Nucleus accumbens (tissue), 56 donors: ENCODE measurements around the gene VPS16.
"Not testable (repeated sequence)": the region's sequence is repeated elsewhere in the genome, so short reads cannot be mapped to it uniquely, and the experiment has no call there.

ENCODE experiments used
- DNase-seq, 56 donors: peaks; one replicate each; lab custom pipeline; 2025; lab: John Stamatoyannopoulos, UW

VPS16 gene

GRCh38 chr20:2831206-2831605 is 9.3 kb upstream of the VPS16 start:
- DNase-seq = not testable (repeated sequence)

- no peak for DNase-seq
Measured at GRCh38 chr20:2833761-2834160, 6.8 kb upstream of the VPS16 start.

DNA sequence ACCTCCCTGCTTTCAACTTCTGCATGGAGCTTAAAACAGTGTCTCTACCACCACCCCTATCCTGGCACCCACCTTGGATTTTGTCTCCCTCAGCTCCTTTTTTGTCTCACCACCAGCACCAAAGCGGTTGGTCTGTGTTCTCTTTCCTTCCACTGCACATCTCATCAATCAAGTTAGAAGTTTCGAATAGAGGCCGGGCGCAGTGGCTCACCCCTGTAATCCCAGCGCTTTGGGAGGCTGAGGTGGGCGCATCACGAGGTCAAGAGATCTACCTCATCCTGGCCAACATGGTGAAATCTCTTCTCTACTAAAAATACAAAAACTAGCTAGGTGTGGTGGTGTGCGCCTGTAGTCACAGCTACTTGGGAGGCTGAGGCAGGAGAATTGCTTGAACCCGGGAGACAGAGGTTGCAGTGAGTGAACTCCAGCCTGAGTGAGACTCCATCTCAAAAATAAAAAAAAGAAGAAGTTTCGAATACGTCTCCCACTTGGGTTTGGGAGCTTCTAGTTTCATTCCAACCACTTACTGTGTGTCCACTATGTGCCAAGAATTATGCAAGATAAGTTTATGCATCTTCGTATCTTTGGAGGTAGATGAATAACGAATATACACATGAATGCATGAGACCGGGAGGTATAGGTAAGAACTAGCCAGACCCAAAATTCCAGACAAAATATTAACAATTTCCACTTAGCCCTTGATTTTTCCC is 6.0 kb upstream of the VPS16 start:
- no peak for DNase-seq

DNA sequence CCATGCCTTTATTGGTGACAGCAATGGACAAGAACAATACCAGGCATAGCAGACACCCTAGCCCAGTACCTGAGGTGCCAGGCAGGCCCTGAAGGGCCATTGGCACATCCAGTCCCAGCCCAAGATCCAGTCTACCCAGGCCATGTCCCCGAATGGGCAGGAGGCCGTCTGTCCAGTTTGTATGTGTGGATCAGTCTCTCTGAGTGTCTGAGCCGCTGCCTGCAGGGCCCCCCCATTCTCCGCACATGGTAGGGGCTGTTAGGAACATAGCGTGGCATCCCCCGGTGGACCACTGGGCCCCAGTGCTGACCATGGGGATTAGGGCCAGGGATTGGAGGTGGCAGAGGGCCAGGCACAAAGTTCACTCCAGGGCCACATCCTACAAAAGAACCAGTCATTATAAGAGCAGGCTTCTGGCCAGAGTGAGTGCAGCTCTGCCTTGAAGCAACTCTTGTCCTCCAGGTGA is 5.2 kb upstream of the VPS16 start:
- DNase-seq = no peak

DNA sequence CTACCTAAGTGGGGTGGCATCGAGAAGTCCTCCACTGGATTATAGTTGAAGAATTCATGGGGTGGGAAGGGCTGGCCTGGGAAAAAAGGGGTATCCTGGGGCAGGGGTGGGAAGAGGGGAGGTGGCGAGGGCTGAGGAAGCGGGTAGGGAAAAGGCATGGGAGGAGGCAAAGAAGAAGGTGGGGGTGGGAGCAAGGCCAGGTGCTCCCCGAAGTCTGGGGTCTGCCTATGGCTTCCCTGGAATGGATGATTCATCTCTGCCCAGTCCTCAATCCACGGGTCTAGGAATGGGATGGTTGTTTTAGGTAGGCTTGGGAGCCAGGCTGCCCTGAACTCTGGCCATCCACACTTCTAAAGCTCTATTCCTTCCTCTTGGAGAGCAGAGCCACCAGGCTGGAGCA is 4.5 kb upstream of the VPS16 start:
- DNase-seq = no peak

DNA sequence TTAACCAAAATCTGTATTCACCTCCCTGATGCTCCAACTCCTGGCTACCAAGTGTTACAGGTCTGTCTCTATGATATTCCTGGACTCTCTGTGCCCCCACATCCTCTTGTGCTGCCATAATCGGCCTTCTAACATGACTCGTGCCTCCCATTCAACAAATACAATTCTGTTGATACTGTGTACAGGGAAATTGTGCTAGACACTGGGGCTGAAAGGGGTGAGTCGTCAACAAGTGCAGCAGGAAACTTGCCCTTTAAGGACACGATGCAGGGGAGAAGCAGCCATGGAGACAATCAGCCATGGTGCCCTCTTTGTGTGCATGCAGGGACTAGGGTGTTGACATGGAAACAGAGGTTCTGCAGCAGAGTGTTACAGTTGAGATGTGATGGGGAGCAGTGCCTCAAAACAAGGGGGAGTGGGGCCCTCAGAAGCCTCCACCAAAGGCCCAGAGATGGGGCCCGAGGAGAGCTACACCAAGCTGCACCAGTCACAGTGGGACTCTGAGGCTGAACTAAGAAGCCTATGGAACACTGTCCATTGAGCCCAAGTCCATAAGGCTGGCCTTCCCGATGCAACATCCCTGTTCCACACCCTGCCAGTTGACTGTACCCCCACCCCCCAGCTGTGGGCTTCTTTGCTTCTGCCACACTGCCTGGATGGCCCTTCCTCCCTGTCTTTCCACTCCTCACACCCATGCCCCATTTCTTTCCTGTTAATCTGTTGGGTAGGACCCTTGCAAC is 3.2 kb upstream of the VPS16 start:
- DNase-seq = no peak

DNA sequence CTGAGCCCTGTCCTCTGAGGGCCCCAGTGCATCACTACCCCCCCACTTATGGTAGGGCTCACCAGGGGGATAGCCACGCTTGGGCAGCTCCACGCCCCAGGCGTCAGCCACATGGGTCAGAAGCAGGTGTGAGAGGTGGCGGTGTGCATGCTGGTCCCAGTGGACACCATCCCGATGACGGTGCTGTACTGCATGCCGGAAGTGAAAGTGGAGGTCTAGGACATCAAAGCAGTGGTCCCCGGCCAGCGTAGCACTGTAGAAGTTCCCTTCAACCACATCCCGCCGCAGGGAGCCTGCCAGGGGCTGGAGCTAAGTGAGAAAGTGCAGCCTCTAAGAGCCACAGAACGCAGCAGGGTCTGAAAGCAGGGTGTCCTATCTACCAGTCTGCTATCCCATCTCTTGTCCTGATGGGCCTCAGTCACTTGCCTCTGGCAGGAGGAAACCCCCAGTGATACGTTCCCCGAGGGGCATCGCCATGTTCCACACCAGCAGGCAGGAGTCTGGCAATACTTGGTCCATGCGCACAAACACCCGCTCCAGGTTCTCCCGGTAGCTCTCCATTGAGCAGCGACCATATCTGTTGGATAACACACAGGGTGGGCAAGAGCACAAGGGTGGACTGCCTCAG is 2.3 kb upstream of the VPS16 start:
- DNase-seq = no peak

DNA sequence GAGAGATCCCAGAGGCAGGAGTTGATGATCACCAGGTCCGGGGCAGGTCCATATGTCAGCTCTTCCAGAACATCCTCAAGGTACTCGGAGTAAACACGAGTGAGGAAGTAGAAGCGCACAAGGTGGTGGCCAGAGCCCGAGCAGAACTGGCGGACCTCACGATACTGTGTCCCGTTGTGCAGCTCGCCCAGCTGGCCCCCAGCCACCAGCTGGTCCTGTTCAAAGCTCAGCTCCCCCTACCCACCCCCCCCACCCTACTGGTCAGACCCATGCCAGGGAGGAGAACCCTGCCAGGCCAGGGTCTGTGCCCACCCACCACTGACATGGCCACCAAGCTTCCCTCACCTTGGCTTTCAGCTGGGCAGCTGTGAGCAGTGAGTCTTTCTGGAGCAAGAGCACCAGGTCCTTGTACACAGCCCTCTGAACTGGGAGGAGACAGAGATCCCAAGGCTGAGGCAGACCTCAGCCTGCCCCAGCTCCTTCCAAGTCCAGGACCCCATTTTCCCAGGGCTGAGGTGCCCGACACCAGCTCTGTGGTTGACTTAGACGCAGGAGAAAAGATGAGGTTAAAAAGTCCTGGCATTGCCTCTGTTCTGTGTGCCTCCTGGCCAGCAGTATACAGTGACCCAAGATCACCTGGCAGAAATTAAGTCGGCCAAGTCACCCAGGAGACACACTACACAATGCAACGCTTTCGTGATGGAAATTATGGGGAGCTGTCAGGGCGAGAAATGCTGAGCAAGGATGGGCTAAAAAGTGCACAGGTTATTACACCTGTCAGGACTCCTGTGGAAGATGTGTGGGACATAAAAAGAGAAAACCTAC is 1.5 kb upstream of the VPS16 start:
- no peak for DNase-seq

GRCh38 chr20:2839732-2840137 is 810 bp upstream of the VPS16 start:
- peak in 2 of 56 donors; percentile 12 to 26 for DNase-seq

DNA sequence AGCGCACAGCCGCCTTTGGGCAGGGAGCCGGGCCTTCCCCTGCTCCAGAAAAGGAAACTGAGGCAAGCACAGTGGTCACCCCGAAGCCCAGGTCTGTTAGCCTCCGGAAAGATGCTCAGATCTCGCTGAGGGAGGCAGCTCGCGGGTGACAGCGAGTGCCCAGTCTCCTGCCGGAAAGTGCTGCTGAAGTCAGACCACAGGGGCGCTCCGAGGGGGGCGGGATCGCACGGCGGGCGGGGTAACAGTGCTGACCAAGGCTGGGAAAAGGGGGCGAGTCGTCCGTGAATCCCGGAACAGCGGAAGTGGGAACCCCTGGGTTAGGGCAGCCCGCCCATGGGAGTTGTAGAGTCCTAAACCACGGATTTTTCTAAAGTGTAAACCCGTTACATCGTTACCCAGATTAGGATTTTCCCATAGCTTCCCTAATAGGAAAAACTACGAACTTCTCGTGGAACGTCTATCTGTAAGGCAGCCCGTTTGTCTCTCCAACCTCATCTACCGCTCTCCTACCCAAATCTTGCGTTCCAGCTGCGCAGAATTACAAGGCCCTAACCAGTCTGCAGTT is 504 bp downstream of the VPS16 start:
- peak in 20 of 56 donors; percentile 18 to 65 (median 48) for DNase-seq

DNA sequence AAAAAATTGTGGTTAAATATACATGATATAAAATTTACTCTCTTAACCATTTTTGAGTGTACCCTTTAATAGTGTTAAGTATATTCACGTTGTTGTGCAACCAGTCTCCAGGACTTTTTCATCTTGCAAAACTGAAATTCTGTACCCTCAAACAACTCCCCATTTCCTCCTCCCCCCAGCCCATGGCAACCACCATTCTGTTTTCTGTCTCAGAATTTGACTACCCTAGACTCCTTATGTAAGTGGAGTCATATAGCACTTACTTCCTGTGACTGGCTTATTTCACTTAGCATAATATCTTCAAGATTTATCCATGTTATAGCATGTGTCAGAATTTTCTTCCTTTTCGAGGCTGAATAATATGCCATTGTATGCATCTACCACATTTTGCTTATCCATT is 5.1 kb downstream of the VPS16 start:
- no peak for DNase-seq

DNA sequence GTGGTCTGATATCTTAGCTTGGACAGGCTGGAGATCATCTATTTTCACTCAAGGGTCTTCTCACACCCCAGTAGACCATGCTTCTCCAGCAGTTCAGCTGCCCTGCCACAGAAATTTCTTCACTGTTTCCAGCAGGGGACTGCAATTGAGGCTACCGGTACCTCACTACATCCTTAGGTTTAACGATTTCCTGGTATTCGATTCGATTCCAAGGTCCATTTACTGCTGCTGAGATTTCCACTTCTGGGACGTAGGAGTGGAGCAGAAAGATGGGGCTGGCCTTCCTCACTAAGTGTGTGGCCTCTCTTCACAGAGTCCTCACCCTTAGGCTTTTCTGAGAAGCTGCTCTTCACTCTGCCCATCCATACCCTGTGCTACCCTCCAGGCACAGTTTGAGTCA is 6.2 kb downstream of the VPS16 start:
- DNase-seq = no peak

DNA sequence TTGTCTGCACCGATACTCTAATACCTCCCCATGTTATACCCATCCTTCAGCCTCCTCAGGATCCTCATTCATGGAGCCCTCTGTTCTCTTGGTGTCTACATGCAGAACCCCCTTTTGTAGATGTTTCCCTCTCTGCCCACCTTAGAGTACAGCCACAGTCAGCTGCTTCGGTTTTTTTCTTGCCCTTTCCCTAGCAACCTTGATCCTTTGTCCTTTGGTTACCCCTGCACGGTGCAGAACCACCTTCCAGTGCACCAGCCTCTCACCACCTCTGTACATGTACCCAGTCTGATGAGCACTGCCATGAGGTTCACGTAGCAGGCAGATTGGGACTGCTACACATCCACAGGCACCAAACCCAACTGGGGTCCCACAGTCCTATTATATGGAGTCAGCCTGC is 7.3 kb downstream of the VPS16 start:
- DNase-seq = no peak

DNA sequence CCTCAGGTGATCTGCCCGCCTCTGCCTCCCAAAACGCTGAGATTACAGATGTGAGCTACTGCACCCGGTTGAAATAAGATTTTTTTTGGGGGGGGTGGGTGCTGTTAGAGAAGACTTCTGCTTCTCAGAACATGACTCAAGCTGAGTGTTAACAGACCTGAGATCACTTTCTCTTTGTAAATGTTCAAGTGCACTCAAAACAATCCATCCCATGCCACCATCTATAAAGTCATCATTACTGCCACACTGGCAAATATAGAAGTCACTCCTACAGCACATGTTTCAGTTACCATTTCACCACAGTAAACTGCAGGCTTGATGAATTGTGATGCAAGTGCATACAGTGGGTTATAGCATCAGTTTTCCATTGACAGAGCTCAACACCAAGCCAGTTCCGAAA is 9.0 kb downstream of the VPS16 start:
- DNase-seq = no peak

DNA sequence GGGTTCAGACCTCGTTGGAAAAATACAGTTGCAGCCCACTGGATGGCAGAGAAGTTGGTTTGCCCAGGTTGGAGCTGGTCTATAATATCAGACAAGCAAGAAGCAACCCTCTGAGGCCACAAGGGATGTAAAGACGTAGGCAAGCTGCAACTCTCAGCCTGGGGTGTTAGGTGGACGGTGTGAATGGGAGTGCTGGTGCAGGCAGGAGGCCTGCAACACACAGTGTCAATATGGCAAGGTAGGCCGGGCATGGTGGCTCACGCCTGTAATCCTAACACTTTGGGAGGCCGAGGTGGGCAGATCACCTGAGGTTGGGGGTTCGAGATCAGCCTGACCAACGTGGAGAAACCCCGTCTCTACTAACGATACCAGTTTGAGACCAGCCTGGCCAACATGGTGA is 10.5 kb downstream of the VPS16 start:
- no peak for DNase-seq

DNA sequence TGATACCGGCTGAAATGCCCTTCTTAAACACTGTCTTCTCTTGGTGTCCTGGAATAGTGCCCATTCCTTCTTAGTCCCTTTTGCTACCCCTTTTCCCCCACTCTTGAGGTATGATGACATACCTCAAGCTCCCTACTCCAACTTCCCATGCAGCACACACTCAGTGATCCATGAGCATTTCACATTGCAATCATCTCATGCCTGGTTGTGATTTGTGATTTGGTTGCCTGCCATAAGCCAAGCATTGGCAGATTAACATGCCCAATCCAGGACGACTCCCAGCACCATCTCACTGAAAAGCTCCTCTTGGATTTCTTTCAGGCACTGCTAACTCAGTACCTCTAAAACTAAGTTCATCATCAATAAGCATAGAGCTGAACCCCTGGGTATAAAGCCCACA is 18.0 kb downstream of the VPS16 start:
- DNase-seq = no peak

- peak in 9 of 56 donors; percentile 8 to 34 (median 21) for DNase-seq
Measured at GRCh38 chr20:2859330-2860121, 19.0 kb downstream of the VPS16 start.

- DNase-seq = no peak
Measured at GRCh38 chr20:2864626-2865025, 24.1 kb downstream of the VPS16 start.

GRCh38 chr20:2865101-2865500 is 24.6 kb downstream of the VPS16 start:
- DNase-seq = no peak

GRCh38 chr20:2865630-2866029 is 25.1 kb downstream of the VPS16 start:
- DNase-seq = peak in 3 of 56 donors; percentile 7 to 24 (median 13)
